ENCODE data around the gene FIZ1. TPM values are rescaled to one million over a fixed set of nuclear protein-coding genes. Genes with fewer than 3 reads are reported as not detected.

FIZ1 gene
- total RNA-seq, 1 donor from 2014 or later: 31.8 TPM

- Mint-ChIP-seq H3K4me3 (no peak overlapping the region), H3K4me1 (peaks cover 16% of the 10 kb centered on the region), H3K27me3 (ENCODE audit: low read depth) (peaks cover 3% of the 10 kb centered on the region), H3K36me3 (ENCODE audit: low read depth) (no peaks in the 10 kb centered on the region), H3K27ac (ENCODE audit: unreplicated experiment) (no peak overlapping the region), H3K9me3 (peaks cover 4% of the 10 kb centered on the region)
- no peak for DNase-seq (ENCODE audit: low read depth, low spot score)
- no peak for TF ChIP-seq CTCF (conservative IDR thresholded peaks at IDR 0.05)
These were observed 55.8 kb downstream of the FIZ1 start for GRCh38 chr19:55543567-55543966.

GRCh38 chr19:55542292-55542855 lies 56.9 kb downstream of the FIZ1 start:
- Mint-ChIP-seq H3K27ac (ENCODE audit: unreplicated experiment) (no peak overlapping the region), H3K36me3 (ENCODE audit: low read depth) (no peaks in the 10 kb centered on the region), H3K4me3 (no peak overlapping the region), H3K27me3 (ENCODE audit: low read depth) (peaks cover 3% of the 10 kb centered on the region), H3K4me1 (peaks cover 16% of the 10 kb centered on the region), H3K9me3 (peaks cover 4% of the 10 kb centered on the region)
- TF ChIP-seq CTCF (conservative IDR thresholded peaks at IDR 0.05): no peak
- no peak for DNase-seq (ENCODE audit: low read depth, low spot score)

Other genes with a start within 250 kb of the FIZ1 start
- 0.16 TPM in 1 of 2 replicates, not detected in the other for gene COX6B2, start 244.8 kb downstream of the FIZ1 start, total RNA-seq
- gene GARIN5B, start 236.3 kb downstream of the FIZ1 start, total RNA-seq: not detected in 2 replicates
- 0.56 and 0.59 TPM in 2 replicates for gene IL11, start 229.1 kb downstream of the FIZ1 start, total RNA-seq
- not detected in 2 replicates for gene TMEM190, start 222.7 kb downstream of the FIZ1 start, total RNA-seq
- gene TMEM238, start 215.2 kb downstream of the FIZ1 start, total RNA-seq: 0.40 and 0.71 TPM in 2 replicates
- gene RPL28, start 213.6 kb downstream of the FIZ1 start, total RNA-seq: 1,888 and 1,936 TPM in 2 replicates
- 243 and 269 TPM in 2 replicates for gene UBE2S, start 191.7 kb downstream of the FIZ1 start, total RNA-seq
- 0.54 and 0.59 TPM in 2 replicates for gene SHISA7, start 156.2 kb downstream of the FIZ1 start, total RNA-seq
- 34.3 and 36.7 TPM in 2 replicates for gene ISOC2, start 137.9 kb downstream of the FIZ1 start, total RNA-seq
- gene C19orf85, start 134.8 kb downstream of the FIZ1 start, total RNA-seq: not detected in 2 replicates
- gene ZNF628, start 122.9 kb downstream of the FIZ1 start, total RNA-seq: 14.8 and 15.0 TPM in 2 replicates
- gene NAT14, start 114.3 kb downstream of the FIZ1 start, total RNA-seq: 81.1 and 87.9 TPM in 2 replicates
- gene SSC5D, start 111.1 kb downstream of the FIZ1 start, total RNA-seq: 1.3 and 1.5 TPM in 2 replicates
- gene SBK2, start 62.4 kb downstream of the FIZ1 start, total RNA-seq: not detected in 2 replicates
- 0.39 and 0.68 TPM in 2 replicates for gene SBK3, start 54.0 kb downstream of the FIZ1 start, total RNA-seq
- 28.2 and 29.1 TPM in 2 replicates for gene ZNF579, start 18.7 kb downstream of the FIZ1 start, total RNA-seq
- gene ZNF524, start 771 bp upstream of the FIZ1 start, total RNA-seq: 6.1 and 6.7 TPM in 2 replicates
- 20.3 TPM in 2 replicates for gene ZNF865, start 6.1 kb upstream of the FIZ1 start, total RNA-seq
- gene ZNF784, start 25.0 kb upstream of the FIZ1 start, total RNA-seq: 11.0 and 12.4 TPM in 2 replicates
- gene ZNF580, start 41.5 kb upstream of the FIZ1 start, total RNA-seq: 39.1 and 41.8 TPM in 2 replicates
- gene ZNF581, start 44.1 kb upstream of the FIZ1 start, total RNA-seq: 40.8 and 41.9 TPM in 2 replicates
- gene CCDC106, start 48.7 kb upstream of the FIZ1 start, total RNA-seq: 18.7 and 18.9 TPM in 2 replicates
- gene U2AF2, start 55.5 kb upstream of the FIZ1 start, total RNA-seq: 342 and 365 TPM in 2 replicates
- 129 and 130 TPM in 2 replicates for gene EPN1, start 75.7 kb upstream of the FIZ1 start, total RNA-seq
- not detected in 2 replicates for gene NLRP9, start 138.9 kb upstream of the FIZ1 start, total RNA-seq
- gene RFPL4A, start 159.6 kb upstream of the FIZ1 start, total RNA-seq: not detected in 2 replicates
- gene RFPL4AL1, start 169.6 kb upstream of the FIZ1 start, total RNA-seq: not detected in 2 replicates
- not detected in 2 replicates for gene NLRP11, start 232.5 kb upstream of the FIZ1 start, total RNA-seq
- not detected in 2 replicates for gene NLRP4, start 237.0 kb upstream of the FIZ1 start, total RNA-seq

All from neural crest cell (in vitro differentiated cells).